ENCODE results near the gene GMCL2. TPM values are rescaled to one million over a fixed set of nuclear protein-coding genes. Genes with fewer than 3 reads are reported as not detected.
A peak's percentile ranks its signal among the peaks of the same experiment; 100 is the strongest.

The GMCL2 gene
- total RNA-seq, 2 experiments from 2014 or later, result not detected

DNA sequence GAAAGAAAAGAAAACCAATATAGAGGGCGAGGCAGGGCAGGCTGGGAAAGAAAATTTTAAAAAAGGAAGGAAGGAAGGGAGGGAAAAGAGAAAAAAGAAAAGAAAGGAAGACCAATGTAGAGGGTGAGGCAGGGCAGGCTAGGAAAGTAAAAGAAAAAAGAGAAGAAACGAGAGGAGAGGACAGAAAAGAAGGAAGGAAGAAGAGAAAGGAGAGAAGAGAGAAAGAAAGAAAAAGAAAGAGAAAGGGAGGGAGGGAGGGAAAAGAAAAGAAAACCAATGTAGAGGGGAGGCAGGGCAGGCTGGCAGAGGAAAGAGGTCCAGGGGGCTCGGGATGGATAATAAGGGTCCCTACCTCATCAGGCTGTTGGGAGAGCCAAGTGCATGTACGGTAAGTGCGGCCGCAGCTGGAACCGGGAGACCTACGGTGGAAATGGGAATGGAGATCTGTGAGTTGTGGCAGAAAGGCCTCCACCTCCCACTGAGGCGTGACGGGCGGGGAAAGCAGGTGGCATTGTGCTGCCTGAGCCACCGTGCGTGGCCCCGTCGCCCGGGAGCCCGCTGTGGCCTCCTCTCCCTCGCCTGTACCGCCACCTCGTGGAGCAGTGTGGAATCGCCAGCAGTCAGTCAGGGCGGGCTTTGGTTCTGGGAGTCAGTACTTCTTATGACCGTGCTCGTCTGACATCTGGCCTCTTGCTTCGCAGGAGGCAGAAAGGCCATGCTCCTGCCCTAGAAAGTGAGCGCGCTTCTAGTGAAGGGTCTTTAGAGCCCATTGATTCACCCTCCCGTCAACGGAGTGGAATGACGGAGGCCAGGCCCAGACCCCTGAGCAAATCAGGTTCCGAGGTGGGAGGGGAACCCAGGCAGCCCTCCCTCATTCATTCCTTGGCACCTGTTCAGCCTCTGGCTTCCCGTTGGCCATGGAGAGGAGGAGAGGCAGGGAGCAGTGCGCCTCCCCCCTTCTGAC is 23.1 kb downstream of the GMCL2 start:
- Mint-ChIP-seq H3K27me3 (peaks cover 11% of the 10 kb centered on the region), H3K36me3 (no peaks in the 10 kb centered on the region), H3K27ac (no peak overlapping the region), H3K9me3 (no peaks in the 10 kb centered on the region), H3K4me1 (ENCODE audit: low read depth) (peaks cover 5% of the 10 kb centered on the region), H3K4me3 (peak overlapping the region; percentile 23)
- ChIA-PET CTCF (interaction anchor here (0.8 to 4.0 kb wide), 4 partner anchors 11 to 89 kb away, joined by 3 to 73 read pairs (median 3); partner anchors contain the start of gene NHP2), POLR2A (no interaction called here)
- DNase-seq, result peak; percentile 94
- intact Hi-C loops (cut with micrococcal nuclease), result loop anchor here (1.0 to 5.0 kb wide), 3 partner anchors 18 to 88 kb away; no protein-coding TSS in a partner anchor

DNA sequence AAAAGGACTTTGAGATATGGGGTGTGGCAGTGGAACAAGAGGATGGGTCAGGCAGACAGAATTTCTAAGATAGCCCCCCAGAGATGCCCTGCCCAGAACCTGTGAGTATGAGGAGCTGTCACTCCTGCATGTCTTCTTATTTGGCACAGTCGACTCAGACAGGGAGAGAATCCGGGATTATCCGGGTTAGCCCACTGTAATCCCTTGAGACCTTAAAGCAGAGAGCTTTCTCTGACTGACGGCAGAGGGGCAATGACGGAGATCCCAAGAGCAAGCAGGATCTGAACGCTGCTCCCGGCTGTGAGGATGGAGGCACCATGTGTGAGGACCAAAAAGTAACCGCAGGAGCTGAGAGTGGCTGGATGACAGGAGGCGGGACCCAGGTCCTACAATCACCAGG is 24.7 kb downstream of the GMCL2 start:
- Mint-ChIP-seq H3K9me3 (no peaks in the 10 kb centered on the region), H3K27ac (no peak overlapping the region), H3K27me3 (peaks cover 11% of the 10 kb centered on the region), H3K4me1 (ENCODE audit: low read depth) (peaks cover 5% of the 10 kb centered on the region), H3K36me3 (no peaks in the 10 kb centered on the region), H3K4me3 (no peak overlapping the region)
- no peak for DNase-seq
- CTCF ChIA-PET, result interaction anchor here (0.7 to 4.0 kb wide), 6 partner anchors 10 to 101 kb away, joined by 3 to 73 read pairs (median 4); no protein-coding TSS in a partner anchor
- POLR2A ChIA-PET, result no interaction called here
- intact Hi-C loops (cut with micrococcal nuclease), result loop anchor here (5.0 kb wide), 1 partner anchor 40 kb away; no protein-coding TSS in a partner anchor

GRCh38 chr5:178160176-178160575 is 27.0 kb downstream of the GMCL2 start:
- intact Hi-C loops (cut with micrococcal nuclease), result loop anchor here (5.0 kb wide), 1 partner anchor 38 kb away; no protein-coding TSS in a partner anchor
- Mint-ChIP-seq H3K27me3 (peaks cover 11% of the 10 kb centered on the region), H3K4me1 (ENCODE audit: low read depth) (peaks cover 5% of the 10 kb centered on the region), H3K9me3 (no peaks in the 10 kb centered on the region), H3K4me3 (no peak overlapping the region), H3K36me3 (no peaks in the 10 kb centered on the region), H3K27ac (no peak overlapping the region)
- ChIA-PET POLR2A (no interaction called here), CTCF (no interaction called here)
- DNase-seq, result no peak

GRCh38 chr5:178155065-178155464 is 32.1 kb downstream of the GMCL2 start:
- intact Hi-C loops (cut with micrococcal nuclease), result no loop called here
- DNase-seq, result no peak
- POLR2A ChIA-PET, result no interaction called here
- Mint-ChIP-seq H3K4me3 (no peak overlapping the region), H3K27me3 (no peaks in the 10 kb centered on the region), H3K9me3 (no peaks in the 10 kb centered on the region), H3K4me1 (ENCODE audit: low read depth) (peaks cover 37% of the 10 kb centered on the region), H3K36me3 (peaks cover 17% of the 10 kb centered on the region), H3K27ac (no peak overlapping the region)
- CTCF ChIA-PET, result interaction anchor here (1.0 to 3.9 kb wide), 2 partner anchors 11 to 79 kb away, joined by 4 to 31 read pairs; no protein-coding TSS in a partner anchor

- POLR2A ChIA-PET, result interaction anchor here (1.5 to 2.7 kb wide), 4 partner anchors 18 to 51 kb away, joined by 8 to 12 read pairs (median 10); partner anchors contain the start of genes HNRNPAB and RMND5B
- Mint-ChIP-seq H3K9me3 (no peaks in the 10 kb centered on the region), H3K4me1 (ENCODE audit: low read depth) (peaks cover 48% of the 10 kb centered on the region), H3K27ac (peak within 1 kb of the TSS; percentile 88), H3K4me3 (peak within 1 kb of the TSS; percentile 93), H3K27me3 (no peaks in the 10 kb centered on the region), H3K36me3 (peaks cover 26% of the 10 kb centered on the region)
- peak; percentile 99 for DNase-seq
- intact Hi-C loops (cut with micrococcal nuclease), result loop anchor here (2.0 to 5.0 kb wide), 2 partner anchors 23 to 49 kb away; partner anchors contain the start of genes HNRNPAB and RMND5B
- CTCF ChIA-PET, result interaction anchor here (0.6 to 3.1 kb wide), 6 partner anchors 10 to 1471 kb away, joined by 3 to 20 read pairs (median 4); no protein-coding TSS in a partner anchor
These were observed 33.4 kb downstream of the GMCL2 start, which contains the start of gene NHP2 for GRCh38 chr5:178153530-178154340. TSS of gene NHP2 (minus strand) at chr5:178153885. CDS start at chr5:178153817, 68 bp downstream.

- peak overlapping the region; percentile 93 for H3K4me3 Mint-ChIP-seq
- ChIA-PET CTCF (interaction anchor here (0.7 to 3.1 kb wide), 6 partner anchors 10 to 77 kb away, joined by 3 to 20 read pairs (median 4); no protein-coding TSS in a partner anchor), POLR2A (interaction anchor here (1.1 to 2.7 kb wide), 5 partner anchors 17 to 51 kb away, joined by 3 to 12 read pairs (median 9); partner anchors contain the start of genes HNRNPAB and RMND5B)
- intact Hi-C loops (cut with micrococcal nuclease), result loop anchor here (2.0 to 5.0 kb wide), 2 partner anchors 22 to 50 kb away; partner anchors contain the start of genes HNRNPAB and RMND5B
- peaks cover 53% of the 10 kb centered on the region for H3K4me1 Mint-ChIP-seq (ENCODE audit: low read depth)
- H3K27ac Mint-ChIP-seq, result peak overlapping the region; percentile 88
- no peak for DNase-seq
- H3K36me3 Mint-ChIP-seq, result peaks cover 35% of the 10 kb centered on the region
- no peaks in the 10 kb centered on the region for H3K9me3 Mint-ChIP-seq
- H3K27me3 Mint-ChIP-seq, result no peaks in the 10 kb centered on the region
These were observed 34.4 kb downstream of the GMCL2 start for GRCh38 chr5:178152491-178153444.

GRCh38 chr5:178150977-178151734 is 36.0 kb downstream of the GMCL2 start:
- Mint-ChIP-seq H3K27ac (peak overlapping the region; percentile 77), H3K4me1 (ENCODE audit: low read depth) (peaks cover 62% of the 10 kb centered on the region), H3K9me3 (no peaks in the 10 kb centered on the region), H3K36me3 (peaks cover 49% of the 10 kb centered on the region), H3K4me3 (no peak overlapping the region), H3K27me3 (no peaks in the 10 kb centered on the region)
- no peak for DNase-seq
- CTCF ChIA-PET, result interaction anchor here (2.9 to 3.1 kb wide), 2 partner anchors 31 to 75 kb away, joined by 15 to 20 read pairs; no protein-coding TSS in a partner anchor
- POLR2A ChIA-PET, result no interaction called here
- intact Hi-C loops (cut with micrococcal nuclease), result loop anchor here (5.0 kb wide), 1 partner anchor 51 kb away; the partner anchor contains the start of gene HNRNPAB

DNA sequence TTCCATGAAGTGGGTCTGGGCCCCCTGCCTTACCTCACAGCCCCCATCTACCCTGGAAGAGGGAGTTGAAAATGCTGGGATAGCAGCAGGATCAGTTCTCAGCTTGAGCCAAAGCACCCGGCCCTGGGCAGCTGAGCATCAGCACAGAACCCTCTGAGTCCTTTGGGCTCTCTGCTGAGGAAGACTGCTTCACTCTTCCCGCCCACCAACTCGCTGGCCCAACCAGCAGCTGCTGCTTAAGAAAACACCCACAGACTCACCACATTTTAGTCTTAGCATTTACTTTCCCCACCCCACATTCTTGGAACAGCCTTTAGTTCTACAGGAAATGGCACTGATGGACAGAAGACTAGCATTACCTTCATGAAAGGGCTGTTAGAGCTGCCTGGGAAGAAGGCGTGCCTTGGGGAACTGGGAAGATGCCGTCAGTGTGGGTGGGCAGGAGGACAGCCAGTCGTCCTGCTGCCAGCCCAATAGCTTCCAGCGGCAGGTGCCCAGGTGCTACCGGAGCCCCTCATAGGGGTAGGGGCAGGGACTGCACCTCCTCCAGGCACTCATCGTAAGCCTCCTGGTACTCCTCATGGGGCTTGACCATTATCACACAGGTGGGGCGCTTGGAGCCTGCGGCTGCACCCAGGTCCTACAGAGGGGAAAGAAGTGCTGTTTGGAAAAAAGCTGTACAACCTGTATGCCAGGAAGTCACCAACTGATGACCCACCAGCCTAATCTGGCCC is 37.8 kb downstream of the GMCL2 start:
- H3K4me3 Mint-ChIP-seq, result no peak overlapping the region
- POLR2A ChIA-PET, result interaction anchor here (1.0 to 1.3 kb wide), 4 partner anchors 12 to 74 kb away, joined by 3 to 4 read pairs (median 4); partner anchors contain the start of genes HNRNPAB and RMND5B
- peaks cover 56% of the 10 kb centered on the region for H3K36me3 Mint-ChIP-seq
- H3K27me3 Mint-ChIP-seq, result no peaks in the 10 kb centered on the region
- peak; percentile 58 for DNase-seq
- intact Hi-C loops (cut with micrococcal nuclease), result no loop called here
- H3K27ac Mint-ChIP-seq, result peak overlapping the region; percentile 77
- H3K4me1 Mint-ChIP-seq (ENCODE audit: low read depth), result peaks cover 65% of the 10 kb centered on the region
- CTCF ChIA-PET, result interaction anchor here (1.0 to 8.8 kb wide), 4 partner anchors 8 to 74 kb away, joined by 4 to 117 read pairs (median 12); no protein-coding TSS in a partner anchor
- H3K9me3 Mint-ChIP-seq, result no peaks in the 10 kb centered on the region

GRCh38 chr5:178147406-178147805 is 39.8 kb downstream of the GMCL2 start:
- no peak for DNase-seq
- Mint-ChIP-seq H3K9me3 (no peaks in the 10 kb centered on the region), H3K4me1 (ENCODE audit: low read depth) (peaks cover 51% of the 10 kb centered on the region), H3K36me3 (peaks cover 67% of the 10 kb centered on the region), H3K4me3 (no peak overlapping the region), H3K27me3 (no peaks in the 10 kb centered on the region), H3K27ac (no peak overlapping the region)
- POLR2A ChIA-PET, result no interaction called here
- CTCF ChIA-PET, result interaction anchor here (1.8 to 8.8 kb wide), 3 partner anchors 15 to 72 kb away, joined by 6 to 117 read pairs (median 14); no protein-coding TSS in a partner anchor
- intact Hi-C loops (cut with micrococcal nuclease), result no loop called here

Measured in activated CD4-positive, alpha-beta memory T cell treated with anti-CD3 and anti-CD28 coated beads for 36 hours (primary cell).